HG03139 (cell line): Measurements from ENCODE around the gene S1PR3.

ENCODE experiments used
- ATAC-seq: cut with Tn5 transposase; IDR thresholded peaks from one replicate; pipeline ENCODE4 v1.9.1; 2021; ENCODE audit not compliant: unreplicated experiment

S1PR3 gene

GRCh38 chr9:89008055-89008743, 16.9 kb downstream of the S1PR3 start:
- no peak for ATAC-seq

GRCh38 chr9:89008744-89009545, 17.7 kb downstream of the S1PR3 start:
- ATAC-seq, result no peak

GRCh38 chr9:89009546-89009840, 18.2 kb downstream of the S1PR3 start:
- no peak for ATAC-seq

GRCh38 chr9:89010056-89010455, 18.8 kb downstream of the S1PR3 start:
- ATAC-seq, result no peak

GRCh38 chr9:89010526-89011111, 19.4 kb downstream of the S1PR3 start:
- no peak for ATAC-seq

- no peak for ATAC-seq
These were observed 20.4 kb downstream of the S1PR3 start for GRCh38 chr9:89011683-89012082.

- no peak for ATAC-seq
These were observed 21.2 kb downstream of the S1PR3 start for GRCh38 chr9:89012294-89013042.

GRCh38 chr9:89013660-89014059, 22.4 kb downstream of the S1PR3 start:
- ATAC-seq, result no peak

- ATAC-seq, result no peak
These were observed 22.9 kb downstream of the S1PR3 start for GRCh38 chr9:89014153-89014552.

- ATAC-seq, result no peak
These were observed 24.1 kb downstream of the S1PR3 start for GRCh38 chr9:89015336-89015735.

- ATAC-seq, result no peak
These were observed 29.5 kb downstream of the S1PR3 start for GRCh38 chr9:89020754-89021153.

- no peak for ATAC-seq
These were observed 30.0 kb downstream of the S1PR3 start for GRCh38 chr9:89021154-89021803.

GRCh38 chr9:89022001-89022759, 30.9 kb downstream of the S1PR3 start:
- ATAC-seq, result no peak

GRCh38 chr9:89022902-89023301, 31.6 kb downstream of the S1PR3 start:
- ATAC-seq, result no peak

GRCh38 chr9:89023740-89024139, 32.5 kb downstream of the S1PR3 start:
- ATAC-seq, result no peak

GRCh38 chr9:89024727-89025126, 33.5 kb downstream of the S1PR3 start:
- no peak for ATAC-seq

- no peak for ATAC-seq
These were observed 34.3 kb downstream of the S1PR3 start for GRCh38 chr9:89025553-89025952.

- ATAC-seq, result no peak
These were observed 35.6 kb downstream of the S1PR3 start for GRCh38 chr9:89026876-89027275.

GRCh38 chr9:89029788-89030187, 38.5 kb downstream of the S1PR3 start:
- ATAC-seq, result no peak

- no peak for ATAC-seq
These were observed 40.9 kb downstream of the S1PR3 start for GRCh38 chr9:89032173-89032572.
